HepG2 (cell line): ENCODE measurements around the gene CAMK1D. TPM values are rescaled to one million over a fixed set of nuclear protein-coding genes. Genes with fewer than 3 reads are reported as not detected.
"Not testable (repeated sequence)": the region's sequence is repeated elsewhere in the genome, so short reads cannot be mapped to it uniquely, and the experiment has no call there.

Experiments used
- ATAC-seq: fragments of 200-7000 bp; cut with Tn5 transposase; 3 replicates; pipeline ENCODE4 v1.9.1; 2020; ENCODE audit warnings: mild to moderate bottlenecking, moderate library complexity
- BruUV-seq: library from RNA; stranded (reverse); fragments of 400-500 nt; replicated peaks from 2 replicates; lab custom pipeline; 2021; lab: Mats Ljungman, UMichigan
- CTCF ChIA-PET: fragments of 300-600 bp; formaldehyde crosslinking; extraction: SDS; loops from one replicate; lab custom pipeline; 2021; ENCODE audit warnings: low total read pairs, inconsistent platforms, low intra/inter-chr PET ratio; lab: Yijun Ruan, JAX
- POLR2A ChIA-PET: fragments of 350-600 bp; sonication (Branson Sonifier 250); formaldehyde crosslinking; loops from one replicate; lab custom pipeline; 2020; ENCODE audit warnings: antibody characterized with exemption, inconsistent platforms; lab: Yijun Ruan, JAX
- DNase-seq: peaks from one replicate; pipeline ENCODE4 v3.0.0-alpha.2; 2015; ENCODE audit warnings: low spot score
- FAIRE-seq: peaks from 3 replicates; lab custom pipeline; 2011; peaks lifted over from hg19 to GRCh38; lab: Jason Lieb, UNC
- H2AFZ ChIP-seq: one replicate; pipeline ENCODE4 v1.6.1; 2011; ENCODE audit warnings: low read length, inconsistent platforms
- H3K27ac ChIP-seq: fragments of 300-600 bp; 3 replicates; pipeline ENCODE4 v1.8.0; 2011; ENCODE audit warnings: mixed run types, mild to moderate bottlenecking, mixed read lengths, low read length, inconsistent platforms; ENCODE audit not compliant: insufficient read depth; ENCODE audit errors: extremely low read length
- H3K27me3 ChIP-seq, 2 experiments: fragments of 200-600 bp in 1 of 2; 2 replicates in 1 of 2; 3 replicates in 1 of 2; pipeline versions ENCODE4 v1.6.0 to v1.8.0; 2011; ENCODE audit warnings: low read length in 2 of 2, mild to moderate bottlenecking in 2 of 2, moderate library complexity in 2 of 2, inconsistent platforms in 1 of 2; ENCODE audit not compliant: insufficient read depth in 2 of 2, control insufficient read depth in 1 of 2
- H3K36me3 ChIP-seq, 2 experiments: fragments of 200-600 bp in 1 of 2; replicated peaks in 1 of 2; 2 replicates in 1 of 2; 3 replicates in 1 of 2; pipeline versions ENCODE4 v1.5.1 to v1.8.0; 2011; ENCODE audit warnings: low read length in 2 of 2, inconsistent platforms in 1 of 2; ENCODE audit not compliant: insufficient read depth in 2 of 2, control insufficient read depth in 1 of 2
- H3K4me1 ChIP-seq: 2 replicates; pipeline ENCODE4 v1.5.1; 2012; ENCODE audit warnings: low read length, inconsistent platforms; ENCODE audit not compliant: insufficient read depth
- H3K4me2 ChIP-seq: 2 replicates; pipeline ENCODE4 v1.6.0; 2011; ENCODE audit warnings: low read depth, low read length, inconsistent platforms
- H3K4me3 ChIP-seq, 3 experiments: fragments of 200-600 bp in 1 of 3; sonication (generic), shearing (Covaris generic) in 1 of 3; replicated peaks in 1 of 3; 2 replicates each; pipeline ENCODE4 v1.5.1; 2011 to 2016; ENCODE audit warnings: low read length in 3 of 3, inconsistent platforms in 2 of 3, low read depth in 2 of 3, mild to moderate bottlenecking in 2 of 3, control low read depth in 1 of 3, mixed read lengths in 1 of 3; ENCODE audit not compliant: insufficient read depth in 1 of 3
- H3K79me2 ChIP-seq: one replicate; pipeline ENCODE4 v1.6.1; 2011; ENCODE audit warnings: low read length, inconsistent platforms; ENCODE audit not compliant: insufficient read depth
- H3K9ac ChIP-seq: 2 replicates; pipeline ENCODE4 v1.6.0; 2011; ENCODE audit warnings: mild to moderate bottlenecking, low read depth, low read length, inconsistent platforms; ENCODE audit not compliant: insufficient read depth
- H3K9me3 ChIP-seq: 2 replicates; pipeline ENCODE4 v1.5.1; 2012; ENCODE audit warnings: mild to moderate bottlenecking, low read length
- H4K20me1 ChIP-seq: 2 replicates; pipeline ENCODE4 v1.6.0; 2011; ENCODE audit warnings: inconsistent platforms, mild to moderate bottlenecking, low read length, moderate library complexity; ENCODE audit not compliant: insufficient read depth
- CBX2 ChIP-seq, 2 experiments: fragments of 200-600 bp in 1 of 2; sonication (generic); formaldehyde crosslinking in 1 of 2; IDR thresholded peaks; 2 replicates each; pipeline versions ENCODE4 v1.7.0 to v1.8.1; 2018 to 2022; ENCODE audit warnings: low read depth in 2 of 2, low read length in 1 of 2, mild to moderate bottlenecking in 1 of 2, missing genetic modification reagents in 1 of 2
- HNRNPL ChIP-seq: fragments of 200-400 bp; formaldehyde crosslinking; IDR thresholded peaks from 2 replicates; pipeline ENCODE4 v1.6.1; 2017; ENCODE audit warnings: mild to moderate bottlenecking, low read depth, low read length
- MYNN ChIP-seq: sonication (generic); formaldehyde crosslinking; IDR thresholded peaks from 2 replicates; pipeline ENCODE4 v1.4.0; 2020; ENCODE audit warnings: mild to moderate bottlenecking, low read depth, missing genetic modification reagents
- NR2F2 ChIP-seq: IDR thresholded peaks from 2 replicates; pipeline ENCODE4 v1.6.1; 2012; ENCODE audit warnings: low read depth, inconsistent platforms, borderline replicate concordance
- SAFB2 ChIP-seq: sonication (generic); formaldehyde crosslinking; IDR thresholded peaks from 2 replicates; pipeline ENCODE4 v1.5.1; 2020; ENCODE audit warnings: missing genetic modification reagents, low read depth, mild to moderate bottlenecking, borderline replicate concordance
- SRSF4 ChIP-seq: fragments of 200-400 bp; formaldehyde crosslinking; IDR thresholded peaks from one replicate; pipeline ENCODE4 v1.6.1; 2018; ENCODE audit warnings: mild to moderate bottlenecking, low read depth, low read length, moderate library complexity; ENCODE audit not compliant: poor library complexity, severe bottlenecking
- SSRP1 ChIP-seq: IDR thresholded peaks from 2 replicates; pipeline ENCODE4 v1.6.1; 2016; ENCODE audit warnings: control low read depth
- ZBTB7B ChIP-seq: sonication (generic); formaldehyde crosslinking; IDR thresholded peaks from 2 replicates; pipeline ENCODE4 v1.4.0; 2020; ENCODE audit warnings: missing genetic modification reagents
- ZNF264 ChIP-seq: sonication (generic); formaldehyde crosslinking; IDR thresholded peaks from 2 replicates; pipeline ENCODE4 v1.4.0; 2020; ENCODE audit warnings: missing genetic modification reagents
- ZNF292 ChIP-seq: sonication (generic); formaldehyde crosslinking; IDR thresholded peaks from 2 replicates; pipeline ENCODE4 v1.8.1; 2022; ENCODE audit warnings: mild to moderate bottlenecking, low read depth, missing genetic modification reagents, borderline replicate concordance
- ZNF543 ChIP-seq: sonication (generic); formaldehyde crosslinking; IDR thresholded peaks from 2 replicates; pipeline ENCODE4 v1.4.0; 2020; ENCODE audit warnings: mild to moderate bottlenecking, missing genetic modification reagents
- ZNF879 ChIP-seq: sonication (generic); formaldehyde crosslinking; IDR thresholded peaks from 2 replicates; pipeline ENCODE4 v1.8.1; 2023; ENCODE audit warnings: missing genetic modification reagents
- WGBS: methylation state at CpG from one replicate; pipeline ENCODE4 v1.1.6; 2017; ENCODE audit warnings: low lambda C conversion rate; 5-methylcytosine and 5-hydroxymethylcytosine counted together
- in situ Hi-C: cut with HindIII; loops from 2 replicates; pipeline ENCODE4 v1.10.0; 2017; ENCODE audit warnings: low pct_unique_long_range_greater_than_20kb; ENCODE audit not compliant: extremely low pct_ligation_motif_present
- intact Hi-C: fragments of 100-400 bp; cut with micrococcal nuclease; formaldehyde crosslinking; loops from one replicate; pipeline ENCODE4 v1.10.0; 2022; ENCODE audit not compliant: unreplicated experiment
- polyA plus RNA-seq, 8 experiments: library from polyadenylated mRNA; depleted of rRNA in 3 of 8; stranded (reverse) in 7 of 8; unstranded in 1 of 8; fragments of >200 nt; fragmentation: Illumina TruSeq in 4 of 8; extraction: Trizol in 4 of 8; gene quantifications; 2 replicates each; pipeline versions ENCODE4 v1.2.1 to v1.2.3, GENCODE V29; 2011 to 2016; ENCODE audit warnings: low read depth in 4 of 8, missing spikeins in 1 of 8, mixed read lengths in 1 of 8; ENCODE audit not compliant: insufficient read depth in 1 of 8
- total RNA-seq, 5 experiments: library from RNA; depleted of rRNA; stranded (reverse); fragments of >200 nt; fragmentation: Illumina TruSeq; extraction: Trizol; gene quantifications; 2 replicates each; pipeline ENCODE4 v1.2.3, GENCODE V29; 2016; ENCODE audit warnings: low read depth in 1 of 5
- TF ChIP-seq, protein P1 (sequence below): sonication (generic); formaldehyde crosslinking; IDR thresholded peaks from 2 replicates; pipeline ENCODE4 v1.8.1; 2023; ENCODE audit warnings: mild to moderate bottlenecking, missing genetic modification reagents
- TF ChIP-seq, protein P2 (sequence below): sonication (generic); formaldehyde crosslinking; IDR thresholded peaks from 2 replicates; pipeline ENCODE4 v1.5.0; 2020; ENCODE audit warnings: missing genetic modification reagents

Gene CAMK1D
- total and polyA plus RNA-seq, 2 of the 13 experiments (the other 11 are each of a cell fraction or from before 2014, with no cell fraction given): under 0.01 TPM; not detected in 1

DNA sequence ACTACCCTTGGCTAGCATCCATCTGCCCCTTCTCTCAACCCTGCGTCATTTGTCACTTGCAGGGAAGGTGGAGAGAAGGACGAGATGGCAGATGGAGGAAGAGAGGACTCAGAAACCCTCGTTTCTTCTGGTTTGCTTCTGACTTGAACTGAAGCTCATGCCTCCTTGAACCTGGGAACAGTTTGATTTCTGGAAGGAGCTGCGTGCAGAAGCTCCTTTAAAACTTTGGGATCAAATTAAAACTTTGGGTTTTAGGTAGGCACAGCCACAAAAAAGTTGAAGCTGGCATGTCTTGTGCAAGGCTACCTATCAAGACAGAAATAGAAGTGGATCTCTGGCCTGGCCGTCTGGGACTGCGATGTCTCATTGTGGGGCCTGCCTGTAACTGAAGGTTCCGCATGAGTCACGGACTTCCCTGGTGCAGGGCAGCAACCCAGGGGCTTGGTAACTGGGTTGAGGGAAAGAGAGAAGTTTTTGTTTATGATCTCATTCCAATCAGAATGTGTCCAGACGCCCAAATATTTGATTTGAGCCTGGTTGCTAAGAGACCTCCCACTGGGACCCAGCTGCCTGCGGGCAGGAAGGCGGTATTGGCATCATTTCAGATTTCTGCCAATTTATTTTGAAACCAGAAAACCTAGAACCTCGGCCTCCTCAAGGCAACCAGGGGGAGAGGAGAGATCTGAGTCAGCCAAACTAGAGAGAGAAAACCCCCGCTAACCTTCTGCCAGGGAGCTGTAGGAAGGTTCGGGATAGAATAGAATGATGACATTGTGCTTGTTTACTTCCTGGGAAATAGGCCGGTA, 15.8 kb upstream of the CAMK1D start (continued):
- TF ChIP-seq, protein P1, sequence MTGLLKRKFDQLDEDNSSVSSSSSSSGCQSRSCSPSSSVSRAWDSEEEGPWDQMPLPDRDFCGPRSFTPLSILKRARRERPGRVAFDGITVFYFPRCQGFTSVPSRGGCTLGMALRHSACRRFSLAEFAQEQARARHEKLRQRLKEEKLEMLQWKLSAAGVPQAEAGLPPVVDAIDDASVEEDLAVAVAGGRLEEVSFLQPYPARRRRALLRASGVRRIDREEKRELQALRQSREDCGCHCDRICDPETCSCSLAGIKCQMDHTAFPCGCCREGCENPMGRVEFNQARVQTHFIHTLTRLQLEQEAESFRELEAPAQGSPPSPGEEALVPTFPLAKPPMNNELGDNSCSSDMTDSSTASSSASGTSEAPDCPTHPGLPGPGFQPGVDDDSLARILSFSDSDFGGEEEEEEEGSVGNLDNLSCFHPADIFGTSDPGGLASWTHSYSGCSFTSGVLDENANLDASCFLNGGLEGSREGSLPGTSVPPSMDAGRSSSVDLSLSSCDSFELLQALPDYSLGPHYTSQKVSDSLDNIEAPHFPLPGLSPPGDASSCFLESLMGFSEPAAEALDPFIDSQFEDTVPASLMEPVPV (CRISPR knock-in tag): no peak
- TF ChIP-seq ZBTB7B: no peak
- TF ChIP-seq, all 625 proteins: peak for 0

DNA sequence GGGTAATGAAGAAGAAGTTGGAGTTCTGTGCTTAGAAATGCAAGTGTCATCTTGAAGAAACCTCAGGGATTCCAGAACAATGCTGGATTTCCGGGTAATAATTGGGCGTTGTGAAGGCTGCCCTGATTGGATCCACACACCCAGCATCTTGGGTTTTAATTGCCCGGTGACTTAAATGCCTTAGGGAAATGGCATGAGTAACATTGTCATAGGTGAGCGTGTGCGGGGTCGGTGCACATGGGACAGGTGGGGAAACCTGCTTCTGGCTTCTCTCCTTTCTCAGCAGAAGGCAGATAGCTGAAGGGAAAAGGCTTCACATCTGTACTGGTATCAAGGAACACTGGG, 15.2 kb upstream of the CAMK1D start:
- DNase-seq: no peak
- 69% methylated on average over 6 of the region's 6 CpGs for WGBS
- intact Hi-C loops (no loop called here), in situ Hi-C loops (no loop called here)
- ChIA-PET POLR2A (no interaction called here), CTCF (no interaction called here)
- FAIRE-seq: no peak
- no peaks in the 10 kb centered on the region for H3K4me1 ChIP-seq
- no peaks in the 10 kb centered on the region for H3K36me3 ChIP-seq
- H4K20me1 ChIP-seq: no peaks in the 10 kb centered on the region
- no peaks in the 10 kb centered on the region for H3K79me2 ChIP-seq
- no TSS peak for BruUV-seq
- H3K9ac ChIP-seq: no peak overlapping the region
- no peak overlapping the region for H3K4me2 ChIP-seq
- no peak overlapping the region for H2AFZ ChIP-seq
- no peak overlapping the region for H3K27ac ChIP-seq
- H3K9me3 ChIP-seq: no peaks in the 10 kb centered on the region
- H3K27me3 ChIP-seq: no peaks in the 10 kb centered on the region
- H3K4me3 ChIP-seq: no peak overlapping the region
- TF ChIP-seq, protein P2, sequence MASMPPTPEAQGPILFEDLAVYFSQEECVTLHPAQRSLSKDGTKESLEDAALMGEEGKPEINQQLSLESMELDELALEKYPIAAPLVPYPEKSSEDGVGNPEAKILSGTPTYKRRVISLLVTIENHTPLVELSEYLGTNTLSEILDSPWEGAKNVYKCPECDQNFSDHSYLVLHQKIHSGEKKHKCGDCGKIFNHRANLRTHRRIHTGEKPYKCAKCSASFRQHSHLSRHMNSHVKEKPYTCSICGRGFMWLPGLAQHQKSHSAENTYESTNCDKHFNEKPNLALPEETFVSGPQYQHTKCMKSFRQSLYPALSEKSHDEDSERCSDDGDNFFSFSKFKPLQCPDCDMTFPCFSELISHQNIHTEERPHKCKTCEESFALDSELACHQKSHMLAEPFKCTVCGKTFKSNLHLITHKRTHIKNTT: no peak
- TF ChIP-seq HNRNPL: no peak
- TF ChIP-seq ZNF543 (CRISPR knock-in tag): no peak
- TF ChIP-seq MYNN (CRISPR knock-in tag): no peak
- TF ChIP-seq SSRP1 (CRISPR knock-in tag): no peak
- TF ChIP-seq ZNF292 (CRISPR knock-in tag): no peak
- TF ChIP-seq SRSF4: no peak
- no peak for TF ChIP-seq CBX2 (IDR thresholded peaks at IDR 0.05; ENCODE audit: low read depth, low read length)
- TF ChIP-seq CBX2 (CRISPR knock-in tag; IDR thresholded peaks at IDR 0.05; ENCODE audit: low read depth): no peak
- TF ChIP-seq NR2F2: no peak
- no peak for TF ChIP-seq SAFB2 (CRISPR knock-in tag)
- TF ChIP-seq ZNF879 (CRISPR knock-in tag): no peak
- TF ChIP-seq ZNF264: no peak
- no peak for ATAC-seq

DNA sequence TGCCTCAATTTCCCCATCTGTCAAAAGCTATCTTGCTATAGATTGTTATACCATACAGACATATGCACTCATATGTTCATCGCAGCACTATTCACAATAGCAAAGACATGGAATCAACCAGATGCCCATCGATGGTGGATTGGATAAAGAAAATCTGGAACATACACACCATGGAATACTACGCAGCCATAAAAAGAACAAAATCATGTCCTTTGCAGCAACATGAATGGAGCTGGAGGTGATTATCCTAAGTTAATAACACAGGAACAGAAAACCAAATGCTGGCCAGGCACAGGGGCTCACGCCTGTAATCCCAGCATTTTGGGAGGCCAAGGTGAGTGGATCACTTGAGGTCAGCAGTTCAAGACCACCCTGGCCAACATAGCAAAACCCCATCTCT, 14.2 kb upstream of the CAMK1D start:
- H2AFZ ChIP-seq, H3K9ac ChIP-seq, H4K20me1 ChIP-seq, FAIRE-seq, H3K36me3 ChIP-seq, BruUV-seq, H3K4me2 ChIP-seq, H3K9me3 ChIP-seq, POLR2A ChIA-PET, H3K4me1 ChIP-seq, H3K27ac ChIP-seq, H3K79me2 ChIP-seq, DNase-seq, intact Hi-C loops, in situ Hi-C loops, ATAC-seq, CTCF ChIA-PET, H3K27me3 ChIP-seq, H3K4me3 ChIP-seq: not testable (repeated sequence)
- 47% methylated on average over 4 of the region's 4 CpGs for WGBS
